Keratinocyte (primary cell): Measurements from ENCODE around the gene CC2D1A. TPM values are rescaled to one million over a fixed set of nuclear protein-coding genes. Genes with fewer than 3 reads are reported as not detected.

Experiments used
- DNase-seq: peaks from one replicate; pipeline ENCODE4 v3.0.0-alpha.2; 2011; ENCODE audit warnings: low read depth, missing footprints, low spot score
- FAIRE-seq: peaks from 2 replicates; lab custom pipeline; 2011; peaks lifted over from hg19 to GRCh38; lab: Jason Lieb, UNC
- H2AFZ ChIP-seq: 2 replicates; pipeline ENCODE4 v1.6.0; 2012; ENCODE audit warnings: low read length, control low read depth, inconsistent platforms; ENCODE audit not compliant: control insufficient read depth
- H3K27ac ChIP-seq: 2 replicates; pipeline ENCODE4 v1.5.1; 2011; ENCODE audit warnings: low read length; ENCODE audit not compliant: control insufficient read depth, insufficient read depth
- H3K27me3 ChIP-seq: 3 replicates; pipeline ENCODE4 v1.6.0; 2011; ENCODE audit warnings: low read length; ENCODE audit not compliant: control insufficient read depth, insufficient read depth; ENCODE audit errors: extremely low read depth
- H3K36me3 ChIP-seq, 2 experiments: 2 replicates in 1 of 2; 3 replicates in 1 of 2; pipeline ENCODE4 v1.5.1; 2011; ENCODE audit warnings: low read length in 2 of 2, mild to moderate bottlenecking in 1 of 2; ENCODE audit not compliant: control insufficient read depth in 2 of 2, insufficient read depth in 2 of 2; ENCODE audit errors: extremely low read depth in 1 of 2
- H3K4me1 ChIP-seq: 3 replicates; pipeline ENCODE4 v1.5.1; 2011; ENCODE audit warnings: low read length; ENCODE audit not compliant: control insufficient read depth, insufficient read depth; ENCODE audit errors: extremely low read depth
- H3K4me2 ChIP-seq: 3 replicates; pipeline ENCODE4 v1.6.0; 2011; ENCODE audit warnings: low read depth, low read length; ENCODE audit not compliant: control insufficient read depth, insufficient read depth; ENCODE audit errors: extremely low read depth
- H3K4me3 ChIP-seq, 3 experiments: fragments of 200-600 bp in 1 of 3; sonication (generic) in 1 of 3; 2 replicates in 2 of 3; 3 replicates in 1 of 3; pipeline ENCODE4 v1.5.1; 2011 to 2016; ENCODE audit warnings: low read length in 3 of 3, mild to moderate bottlenecking in 3 of 3, control low read depth in 2 of 3, inconsistent platforms in 1 of 3, low read depth in 1 of 3, mixed read lengths in 1 of 3, mixed run types in 1 of 3, moderate library complexity in 1 of 3; ENCODE audit not compliant: control insufficient read depth in 2 of 3, insufficient read depth in 2 of 3; ENCODE audit errors: extremely low read depth in 1 of 3
- H3K79me2 ChIP-seq: 2 replicates; pipeline ENCODE4 v1.6.0; 2012; ENCODE audit warnings: low read length; ENCODE audit not compliant: control insufficient read depth, insufficient read depth
- H3K9ac ChIP-seq: 3 replicates; pipeline ENCODE4 v1.6.0; 2011; ENCODE audit warnings: low read length; ENCODE audit not compliant: control insufficient read depth, insufficient read depth; ENCODE audit errors: extremely low read depth
- H3K9me1 ChIP-seq: 3 replicates; pipeline ENCODE4 v1.6.0; 2011; ENCODE audit warnings: low read length; ENCODE audit not compliant: control insufficient read depth, insufficient read depth; ENCODE audit errors: extremely low read depth
- H3K9me3 ChIP-seq: 2 replicates; pipeline ENCODE4 v1.5.1; 2012; ENCODE audit warnings: low read depth, low read length; ENCODE audit not compliant: control insufficient read depth
- H4K20me1 ChIP-seq: 3 replicates; pipeline ENCODE4 v1.6.0; 2011; ENCODE audit warnings: low read length; ENCODE audit not compliant: control insufficient read depth, insufficient read depth; ENCODE audit errors: extremely low read depth
- CTCF ChIP-seq, 3 experiments: IDR thresholded peaks in 1 of 3; conservative IDR thresholded peaks in 1 of 3; optimal IDR thresholded peaks in 1 of 3; 2 replicates in 2 of 3; 3 replicates in 1 of 3; pipeline versions ENCODE3 to v1.5.1; 2011; ENCODE audit warnings: low read length in 3 of 3, mild to moderate bottlenecking in 3 of 3, moderate library complexity in 2 of 3, control low read depth in 1 of 3, inconsistent platforms in 1 of 3; ENCODE audit not compliant: insufficient read depth in 2 of 3; ENCODE audit errors: extremely low read depth in 1 of 3
- EZH2 ChIP-seq: IDR thresholded peaks from one replicate; pipeline ENCODE4 v1.6.1; 2012; ENCODE audit warnings: inconsistent platforms, mild to moderate bottlenecking, low read length, moderate library complexity
- dilution Hi-C: fragments of 300-500 bp; cut with MboI; formaldehyde crosslinking; loops from one replicate; pipeline ENCODE4 v1.7.0; 2020; ENCODE audit warnings: low sequenced_read_pairs; ENCODE audit not compliant: extremely low pct_ligation_motif_present
- polyA plus RNA-seq, 5 experiments: library from polyadenylated mRNA; depleted of rRNA in 3 of 5; stranded (reverse) in 3 of 5; stranded (forward) in 1 of 5; unstranded in 1 of 5; fragments of >200 nt; gene quantifications; 1 replicate in 1 of 5; 2 replicates in 3 of 5; 3 replicates in 1 of 5; pipeline versions ENCODE4 v1.2.1 to v1.2.3, GENCODE V29; 2011 to 2012; ENCODE audit warnings: missing spikeins in 2 of 5, low read depth in 1 of 5, low replicate concordance in 1 of 5

The CC2D1A gene
- polyA plus RNA-seq, 1 donor (not counting 4 experiments of a cell fraction or from before 2014, with no cell fraction given), result 11.2 TPM

- Histone ChIP-seq H3K79me2 (no peaks in the 10 kb centered on the region), H3K4me3 (no peak overlapping the region)
These were observed 6.0 kb upstream of the CC2D1A start for GRCh38 chr19:13899912-13900584.

GRCh38 chr19:13902993-13903555 lies 2.9 kb upstream of the CC2D1A start:
- FAIRE-seq, result no peak
- no peaks in the 10 kb centered on the region for H3K27me3 ChIP-seq
- TF ChIP-seq CTCF (optimal IDR thresholded peaks at IDR 0.05 in 1 of 3, IDR thresholded peaks at IDR 0.05 in 1 of 3, conservative IDR thresholded peaks at IDR 0.05 in 1 of 3; ENCODE audit: extremely low read depth in 1 of 3, insufficient read depth in 2 of 3, low read length in 3 of 3) (peak; percentile 12 to 45 (median 24)), EZH2 (no peak)

More at GRCh38 chr19:13899912-13900584, 6.0 kb upstream of the CC2D1A start:
- dilution Hi-C loops, result no loop called here
- Histone ChIP-seq H4K20me1 (no peaks in the 10 kb centered on the region), H3K4me2 (no peak overlapping the region), H3K4me1 (no peaks in the 10 kb centered on the region), H2AFZ (no peak overlapping the region), H3K27me3 (no peaks in the 10 kb centered on the region), H3K9me3 (no peaks in the 10 kb centered on the region), H3K36me3 (no peaks in the 10 kb centered on the region), H3K27ac (no peak overlapping the region), H3K9ac (no peak overlapping the region), H3K9me1 (no peaks in the 10 kb centered on the region)
- TF ChIP-seq EZH2 (no peak), CTCF (optimal IDR thresholded peaks at IDR 0.05 in 1 of 3, IDR thresholded peaks at IDR 0.05 in 1 of 3, conservative IDR thresholded peaks at IDR 0.05 in 1 of 3; ENCODE audit: extremely low read depth in 1 of 3, insufficient read depth in 2 of 3, low read length in 3 of 3) (no peak)
- DNase-seq (no peak), FAIRE-seq (no peak)

More at GRCh38 chr19:13902993-13903555, 2.9 kb upstream of the CC2D1A start:
- DNase-seq, result no peak
- Histone ChIP-seq H3K79me2 (peaks cover 5% of the 10 kb centered on the region), H3K4me1 (peaks cover 11% of the 10 kb centered on the region), H4K20me1 (no peaks in the 10 kb centered on the region), H3K9me3 (no peaks in the 10 kb centered on the region), H3K9ac (no peak overlapping the region), H2AFZ (no peak overlapping the region), H3K4me2 (no peak overlapping the region), H3K27ac (no peak overlapping the region), H3K36me3 (no peaks in the 10 kb centered on the region), H3K4me3 (no peak overlapping the region), H3K9me1 (peaks cover 2% of the 10 kb centered on the region)
- dilution Hi-C loops, result no loop called here
